ENCODE results near the gene DPPA5. TPM values are rescaled to one million over a fixed set of nuclear protein-coding genes. Genes with fewer than 3 reads are reported as not detected.
"Not testable (repeated sequence)": the region's sequence is repeated elsewhere in the genome, so short reads cannot be mapped to it uniquely, and the experiment has no call there.

The DPPA5 gene
- total RNA-seq, 1 donor from 2014 or later = not detected

DNA sequence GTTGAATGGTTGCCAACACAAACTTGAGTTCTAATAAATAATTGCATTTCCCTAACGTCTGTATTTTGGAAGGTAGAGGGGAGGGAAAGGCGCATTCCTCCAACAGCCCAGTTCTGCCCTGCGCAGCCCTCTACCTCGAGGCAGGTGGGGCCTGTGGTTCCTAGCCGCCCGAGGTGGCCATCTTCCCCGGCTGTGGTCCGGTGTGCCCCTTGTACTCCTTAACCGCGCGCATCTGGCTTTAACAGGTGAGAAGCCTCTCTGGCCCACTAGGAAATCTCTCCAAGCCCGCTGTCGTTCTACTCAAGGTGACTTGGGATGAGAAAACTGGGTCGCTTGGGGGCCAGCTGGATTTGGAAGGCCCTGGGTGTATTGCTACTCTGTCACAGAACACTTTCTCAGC is 10.0 kb upstream of the DPPA5 start:
- no peak for DNase-seq (ENCODE audit: low read depth, low spot score)

- DNase-seq (ENCODE audit: low read depth, low spot score) = no peak
These were observed 9.4 kb upstream of the DPPA5 start for GRCh38 chr6:73363537-73363875.

- DNase-seq (ENCODE audit: low read depth, low spot score) = no peak
These were observed 8.9 kb upstream of the DPPA5 start for GRCh38 chr6:73362869-73363536.

DNA sequence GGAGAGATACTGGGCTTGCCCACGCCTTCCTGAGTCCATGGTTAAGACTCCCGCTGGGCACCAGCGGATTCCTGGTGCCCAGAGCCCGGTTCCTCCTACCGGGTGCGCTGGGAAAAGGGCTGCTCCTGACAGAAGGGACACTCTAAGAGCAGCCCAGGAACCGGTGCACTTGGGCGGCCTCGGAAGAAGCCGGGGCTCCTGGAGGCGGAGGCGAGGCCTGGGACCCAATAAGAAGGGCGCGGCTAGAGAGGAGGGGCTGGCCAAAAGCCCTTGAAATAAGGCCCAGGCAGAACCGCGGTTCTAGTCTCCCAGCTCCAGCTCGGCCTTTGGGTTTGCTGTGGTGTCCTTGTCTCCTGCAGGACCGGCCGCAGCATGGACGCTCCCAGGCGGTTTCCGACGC is 8.3 kb upstream of the DPPA5 start, which contains the start of gene KHDC3L:
Gene KHDC3L (plus strand): TSS at position 301 of the 400 bp plus-strand sequence. CDS start 72 bp downstream, at position 373.
- no peak for DNase-seq (ENCODE audit: low read depth, low spot score)

DNA sequence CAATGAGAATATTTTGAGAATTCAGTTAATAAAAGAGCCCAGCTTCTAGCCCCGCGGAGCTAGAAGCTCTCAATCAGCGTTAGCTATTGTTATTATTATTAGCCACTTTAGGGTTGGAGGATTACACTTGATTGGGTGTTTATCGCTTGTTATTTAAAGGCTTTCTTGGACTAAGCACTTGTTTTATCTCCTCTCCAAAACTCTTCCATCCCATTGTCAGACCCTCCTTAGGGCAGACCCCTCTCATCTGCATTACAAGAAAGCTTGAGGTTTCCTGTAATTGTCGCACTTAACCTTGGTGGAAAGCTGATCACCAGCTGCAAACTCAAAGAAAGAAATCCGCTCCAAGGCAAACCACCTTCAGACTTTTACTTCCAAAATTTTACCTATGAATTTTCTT is 4.8 kb downstream of the DPPA5 start:
- no peak for DNase-seq (ENCODE audit: low read depth, low spot score)

- no peak for DNase-seq (ENCODE audit: low read depth, low spot score)
These were observed 5.4 kb downstream of the DPPA5 start for GRCh38 chr6:73348550-73349204.

DNA sequence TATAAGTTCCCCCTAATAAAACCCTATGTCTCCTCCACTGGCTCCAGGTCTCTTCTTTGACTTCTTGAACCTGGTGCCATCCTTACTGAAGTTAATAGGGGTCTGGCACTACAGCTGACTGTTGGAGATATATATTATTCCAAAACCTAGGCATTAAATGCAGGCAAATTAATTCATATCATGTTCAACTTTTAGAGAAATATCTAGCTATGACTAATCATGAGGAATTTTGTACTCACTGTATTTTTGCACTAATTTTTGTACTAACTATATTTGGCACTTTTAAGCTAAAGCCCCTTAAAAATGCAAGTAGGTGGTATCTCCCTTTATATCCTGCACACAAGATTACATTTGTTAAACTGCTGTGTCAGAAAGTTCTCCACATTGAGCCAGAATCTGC is 10.9 kb downstream of the DPPA5 start:
- DNase-seq (ENCODE audit: low read depth, low spot score) = no peak

- DNase-seq (ENCODE audit: low read depth, low spot score) = no peak
These were observed 11.9 kb downstream of the DPPA5 start for GRCh38 chr6:73342174-73342573.

DNA sequence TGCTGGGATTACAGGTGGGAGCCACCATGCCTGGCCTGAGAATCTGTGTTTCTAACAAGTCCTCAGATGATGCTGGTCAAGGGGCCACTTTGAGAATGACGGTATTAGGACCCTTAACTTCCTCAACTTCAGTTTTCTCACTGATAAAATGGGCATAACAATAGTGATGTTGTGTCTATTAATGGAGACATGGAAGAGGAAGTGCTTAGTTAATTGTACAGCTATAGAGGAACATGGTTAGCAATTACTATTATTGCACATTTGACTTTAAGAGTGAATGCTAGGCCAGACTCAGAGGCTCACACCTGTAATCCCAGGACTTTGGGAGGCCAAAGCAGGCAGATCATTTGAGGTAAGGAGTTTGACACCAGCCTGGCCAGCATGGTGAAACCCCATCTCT is 12.7 kb downstream of the DPPA5 start:
- no peak for DNase-seq (ENCODE audit: low read depth, low spot score)

DNA sequence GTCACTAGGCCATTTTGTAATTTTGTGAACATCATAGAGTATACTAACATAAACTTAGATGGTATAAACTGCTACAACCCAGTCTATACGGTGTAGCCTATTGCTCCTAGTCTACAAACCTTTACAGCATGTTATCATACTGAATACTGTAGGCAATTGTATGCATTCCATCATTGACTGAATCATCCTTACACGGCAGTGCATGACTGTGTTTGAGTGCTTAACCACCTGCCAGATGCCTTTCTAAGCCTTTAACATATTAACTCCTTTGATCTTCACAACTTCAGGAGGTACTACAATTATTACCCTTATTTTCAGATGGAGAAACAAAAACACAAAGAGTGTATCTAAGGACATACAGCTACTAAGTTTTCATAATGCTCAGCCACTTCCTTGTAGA is 14.0 kb downstream of the DPPA5 start:
- no peak for DNase-seq (ENCODE audit: low read depth, low spot score)

GRCh38 chr6:73339340-73339739 is 14.7 kb downstream of the DPPA5 start:
- DNase-seq (ENCODE audit: low read depth, low spot score) = no peak

DNA sequence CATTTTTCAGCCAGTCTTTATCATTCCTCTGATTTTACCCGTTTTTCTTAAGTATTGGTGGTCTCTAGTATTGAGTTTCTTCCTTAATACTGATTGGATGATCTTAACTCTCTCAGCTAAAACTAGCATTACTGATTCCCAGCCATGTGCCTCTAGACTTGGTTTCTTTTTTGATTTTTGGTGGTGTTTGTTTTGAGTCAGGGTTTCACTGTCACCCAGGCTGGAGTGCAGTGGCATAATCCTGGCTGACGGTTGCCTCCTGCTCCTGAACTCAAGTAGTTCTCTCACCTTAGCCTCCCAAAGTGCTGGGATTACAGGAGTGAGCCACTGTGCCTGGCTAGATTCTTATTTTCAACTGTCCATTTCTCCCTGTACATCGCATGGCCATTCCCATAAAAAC is 24.9 kb downstream of the DPPA5 start:
- DNase-seq (ENCODE audit: low read depth, low spot score) = no peak

- DNase-seq (ENCODE audit: low read depth, low spot score) = no peak
These were observed 25.3 kb downstream of the DPPA5 start for GRCh38 chr6:73328790-73329189.

GRCh38 chr6:73325656-73326055 is 28.4 kb downstream of the DPPA5 start:
- no peak for DNase-seq (ENCODE audit: low read depth, low spot score)

DNA sequence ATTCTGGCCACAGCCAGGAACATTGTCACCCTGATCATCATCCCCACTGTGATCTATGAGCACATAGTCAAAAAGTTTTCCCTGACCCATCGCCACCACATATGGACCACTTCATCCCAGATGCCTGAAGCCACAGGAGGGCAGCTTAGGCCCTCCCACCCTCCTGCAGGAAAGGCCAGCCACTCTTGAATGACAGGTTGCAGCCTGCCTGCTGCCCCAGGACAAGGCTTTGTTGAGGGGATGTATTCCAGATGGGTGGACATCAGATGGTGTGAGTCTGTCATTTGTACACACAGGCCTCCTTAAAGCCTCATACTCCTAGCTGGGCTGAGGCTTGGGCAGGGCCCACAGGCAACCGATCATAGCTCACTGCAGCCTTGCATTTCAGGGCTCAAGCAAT is 30.8 kb downstream of the DPPA5 start:
- DNase-seq (ENCODE audit: low read depth, low spot score) = no peak

DNA sequence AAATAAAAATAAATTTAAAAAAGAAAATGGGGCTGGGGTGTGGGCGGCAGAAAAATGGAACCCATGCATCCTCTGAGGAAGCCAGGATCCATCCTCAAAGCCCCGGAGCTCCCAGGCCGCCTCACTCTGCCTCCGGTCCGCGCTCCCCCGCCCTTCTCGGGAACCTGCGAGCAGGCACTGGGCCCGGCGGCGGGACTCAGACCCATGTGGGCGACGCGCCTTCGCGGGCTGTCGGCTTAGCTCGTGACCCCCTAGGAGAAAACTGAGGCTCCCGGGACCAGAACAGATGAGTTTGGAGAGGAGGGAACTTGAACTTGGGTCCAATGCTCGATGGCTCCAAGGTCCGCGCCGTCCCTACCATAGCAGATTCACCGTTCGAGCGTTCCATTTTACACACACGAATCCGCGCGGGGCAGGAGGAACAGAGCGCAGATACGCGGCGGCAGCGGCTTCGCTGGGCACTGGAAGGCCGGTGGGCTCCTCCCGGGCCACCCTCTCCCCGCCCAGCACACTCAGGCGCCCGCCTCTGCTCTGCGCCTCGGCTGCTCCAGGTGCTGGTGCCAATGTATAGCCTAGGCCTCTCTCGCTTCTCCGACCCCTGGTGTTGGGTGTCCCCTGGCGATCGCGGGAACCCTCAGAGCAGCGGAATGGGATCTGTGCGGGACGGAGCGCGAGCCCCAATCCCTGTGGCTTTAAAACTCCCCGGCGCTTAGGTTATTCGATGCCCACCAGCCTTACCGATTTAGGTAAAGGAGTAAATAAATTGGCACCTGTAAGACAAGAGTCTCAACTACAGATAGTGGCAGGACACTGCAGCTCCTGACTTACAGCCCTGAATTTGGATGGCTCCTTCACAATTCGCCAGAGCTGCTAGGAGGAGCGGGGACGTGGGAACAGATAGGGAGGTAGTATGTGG is 39.2 kb downstream of the DPPA5 start:
- DNase-seq (ENCODE audit: low read depth, low spot score) = no peak

DNA sequence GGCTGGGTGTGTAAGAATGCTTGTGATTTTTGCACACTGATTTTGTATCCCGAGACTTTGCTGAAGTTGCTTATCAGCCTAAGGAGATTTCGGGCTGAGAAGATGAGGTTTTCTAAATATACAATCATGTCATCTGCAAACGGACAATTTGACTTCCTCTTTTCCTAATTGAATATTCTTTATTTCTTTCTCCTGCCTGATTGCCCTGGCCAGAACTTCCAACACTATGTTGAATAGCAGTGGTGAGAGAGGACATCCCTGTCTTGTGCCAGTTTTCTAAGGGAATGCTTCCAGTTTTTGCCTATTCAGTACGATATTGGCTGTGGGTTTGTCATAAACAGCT is 43.6 kb downstream of the DPPA5 start:
- not testable (repeated sequence) for DNase-seq (ENCODE audit: low read depth, low spot score)

DNA sequence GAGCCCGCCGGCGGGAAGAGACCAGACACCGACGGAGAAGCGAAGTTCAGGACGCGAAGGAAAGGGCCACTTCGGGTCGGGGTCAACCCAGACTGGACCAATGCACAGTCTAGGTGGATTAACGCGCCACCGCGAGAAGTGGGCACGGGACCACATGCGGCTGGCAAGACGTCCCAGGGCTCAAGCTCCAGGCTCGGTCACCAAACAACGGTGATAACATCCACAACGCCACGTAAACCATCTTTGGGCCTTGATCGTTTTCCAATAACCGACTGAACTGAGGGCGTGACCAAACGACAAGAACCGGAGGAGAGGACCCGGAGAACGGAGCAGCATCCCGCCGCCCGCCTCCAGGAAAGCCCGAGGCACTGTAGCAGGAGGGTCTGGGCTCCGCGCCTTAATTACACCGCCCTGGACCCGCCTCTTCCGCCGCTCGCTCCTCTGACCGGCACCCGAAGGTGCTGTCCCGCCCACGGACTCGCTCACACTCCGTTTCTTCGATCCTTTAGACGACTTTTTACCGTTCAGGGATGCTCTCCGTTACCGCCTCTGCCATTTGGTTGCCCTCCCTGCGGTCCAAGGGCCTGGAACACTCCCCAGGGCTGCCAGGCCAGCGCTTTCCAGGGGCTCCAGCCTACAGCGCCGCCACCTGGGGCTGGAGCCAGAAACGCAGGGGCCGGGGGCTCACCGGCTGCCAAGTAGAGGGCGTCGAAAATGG is 44.1 kb downstream of the DPPA5 start:
- DNase-seq (ENCODE audit: low read depth, low spot score) = no peak

DNA sequence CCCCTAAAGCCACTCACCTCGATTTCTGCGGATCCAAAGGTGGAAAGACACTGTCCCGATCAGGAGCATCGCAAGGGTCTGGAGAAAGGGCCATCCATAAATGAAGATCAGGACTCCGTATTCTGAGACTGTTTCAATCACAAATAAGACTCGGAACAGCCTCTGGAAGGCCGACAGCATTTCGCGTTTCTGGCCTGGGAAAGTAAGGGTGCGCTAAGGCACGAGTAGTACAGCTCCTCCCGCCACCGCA is 44.6 kb downstream of the DPPA5 start:
- DNase-seq (ENCODE audit: low read depth, low spot score) = no peak

DNA sequence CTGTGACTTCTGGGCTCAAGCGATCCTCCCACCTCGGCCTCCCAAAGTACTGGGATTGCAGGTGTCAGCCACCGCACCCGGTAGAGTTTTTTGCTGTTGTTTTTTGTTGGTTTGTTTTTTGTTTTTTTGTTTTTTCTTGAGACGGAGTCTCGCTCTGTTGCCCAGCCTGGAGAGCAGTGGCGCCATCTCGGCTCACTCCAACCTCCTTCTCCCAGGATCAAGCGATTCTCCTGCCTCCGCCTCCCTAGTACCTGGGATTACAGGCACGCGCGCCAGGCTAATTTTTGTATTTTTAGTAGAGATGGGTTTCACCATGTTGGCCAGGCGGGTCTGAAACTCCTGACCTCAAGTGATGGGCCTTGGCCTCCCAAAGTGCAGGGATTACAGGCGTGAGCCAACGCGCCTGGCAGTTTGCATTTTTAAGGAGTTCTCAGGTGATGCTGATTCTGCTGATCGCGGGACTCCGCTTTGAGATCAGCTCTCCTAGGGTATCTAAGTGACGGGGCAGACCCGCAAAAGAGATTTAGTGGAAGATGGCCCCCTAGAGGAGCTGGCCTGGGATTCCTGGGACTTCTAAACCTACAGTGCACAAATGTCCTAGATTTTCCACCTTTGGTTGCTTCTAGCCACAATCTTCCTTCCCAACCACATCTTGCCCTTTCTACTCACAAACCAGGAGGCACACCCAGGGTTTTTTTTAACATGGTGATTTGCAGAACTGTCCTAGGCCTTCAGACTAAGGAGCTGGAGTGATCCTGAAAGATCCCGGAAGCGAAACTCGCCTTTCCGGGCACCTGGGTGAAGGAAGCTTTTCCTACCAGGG is 45.2 kb downstream of the DPPA5 start:
- no peak for DNase-seq (ENCODE audit: low read depth, low spot score)

- DNase-seq (ENCODE audit: low read depth, low spot score) = not testable (repeated sequence)
These were observed 50.3 kb downstream of the DPPA5 start for GRCh38 chr6:73303773-73304172.

Data from pulmonary artery endothelial cell (primary cell).